K562 (cell line): Measurements from ENCODE around the gene BMS1.

Source experiments
- CBFB ChIP-seq: sonication (generic); formaldehyde crosslinking; IDR thresholded peaks from 2 replicates; pipeline ENCODE4 v1.4.0; 2020; ENCODE audit warnings: mild to moderate bottlenecking, missing genetic modification reagents
- KDM1A ChIP-seq, 2 experiments: fragments of 450-650 bp; IDR thresholded peaks; 2 replicates each; pipeline ENCODE4 v1.6.1; 2016; ENCODE audit warnings: mild to moderate bottlenecking in 2 of 2
- RBFOX2 ChIP-seq: fragments of 200-400 bp; formaldehyde crosslinking; IDR thresholded peaks from 2 replicates; pipeline ENCODE4 v1.6.1; 2017; ENCODE audit warnings: low read depth, mild to moderate bottlenecking, low read length, moderate library complexity
- REST ChIP-seq, 2 experiments: fragments of 450-650 bp; formaldehyde crosslinking in 1 of 2; IDR thresholded peaks; 2 replicates each; pipeline versions ENCODE4 v1.4.0 to v1.6.1; 2014 to 2020; ENCODE audit warnings: mild to moderate bottlenecking in 2 of 2, borderline replicate concordance in 1 of 2, low read depth in 1 of 2
- ZNF134 ChIP-seq: fragments of 250-450 bp; sonication (Bioruptor Pico); conservative IDR thresholded peaks from 2 replicates; pipeline ENCODE4 v1.4.0; 2020
- ZNF24 ChIP-seq: fragments of 450-650 bp; IDR thresholded peaks from 2 replicates; pipeline ENCODE4 v1.6.1; 2016
- TF ChIP-seq, protein P1 (sequence below), 3 experiments: IDR thresholded peaks in 2 of 3; conservative IDR thresholded peaks in 1 of 3; 2 replicates each; pipeline ENCODE4 v1.5.1; 2011 to 2012; ENCODE audit warnings: low read length in 3 of 3, mild to moderate bottlenecking in 3 of 3, control low read depth in 2 of 3, improper control_type of control experiment in 1 of 3, inconsistent platforms in 1 of 3, low read depth in 1 of 3, mixed read lengths in 1 of 3, moderate library complexity in 1 of 3; ENCODE audit not compliant: insufficient read depth in 2 of 3

DNA sequence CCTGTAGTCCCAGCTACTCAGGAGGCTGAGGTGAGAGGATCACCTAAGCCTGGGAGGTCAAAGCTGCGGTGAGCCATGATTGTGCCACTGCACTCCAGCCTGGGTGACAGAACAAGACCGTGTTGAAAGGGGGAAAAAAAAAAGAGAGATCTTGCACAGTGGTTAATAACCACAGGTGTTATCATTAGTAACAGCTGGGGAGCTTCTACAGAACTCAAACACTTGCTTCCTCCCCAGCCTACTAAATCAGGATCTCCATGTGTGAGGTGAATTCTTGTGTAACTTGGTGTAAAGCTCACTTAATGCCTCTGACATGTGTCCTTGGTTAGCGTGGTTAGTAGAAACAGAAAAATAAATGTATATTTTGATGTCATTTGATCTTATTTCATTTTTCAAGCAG is 43.9 kb upstream of the BMS1 start:
- TF ChIP-seq, protein P1, sequence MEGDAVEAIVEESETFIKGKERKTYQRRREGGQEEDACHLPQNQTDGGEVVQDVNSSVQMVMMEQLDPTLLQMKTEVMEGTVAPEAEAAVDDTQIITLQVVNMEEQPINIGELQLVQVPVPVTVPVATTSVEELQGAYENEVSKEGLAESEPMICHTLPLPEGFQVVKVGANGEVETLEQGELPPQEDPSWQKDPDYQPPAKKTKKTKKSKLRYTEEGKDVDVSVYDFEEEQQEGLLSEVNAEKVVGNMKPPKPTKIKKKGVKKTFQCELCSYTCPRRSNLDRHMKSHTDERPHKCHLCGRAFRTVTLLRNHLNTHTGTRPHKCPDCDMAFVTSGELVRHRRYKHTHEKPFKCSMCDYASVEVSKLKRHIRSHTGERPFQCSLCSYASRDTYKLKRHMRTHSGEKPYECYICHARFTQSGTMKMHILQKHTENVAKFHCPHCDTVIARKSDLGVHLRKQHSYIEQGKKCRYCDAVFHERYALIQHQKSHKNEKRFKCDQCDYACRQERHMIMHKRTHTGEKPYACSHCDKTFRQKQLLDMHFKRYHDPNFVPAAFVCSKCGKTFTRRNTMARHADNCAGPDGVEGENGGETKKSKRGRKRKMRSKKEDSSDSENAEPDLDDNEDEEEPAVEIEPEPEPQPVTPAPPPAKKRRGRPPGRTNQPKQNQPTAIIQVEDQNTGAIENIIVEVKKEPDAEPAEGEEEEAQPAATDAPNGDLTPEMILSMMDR (IDR thresholded peaks at IDR 0.05 in 2 of 3, conservative IDR thresholded peaks at IDR 0.05 in 1 of 3; ENCODE audit: insufficient read depth in 2 of 3, low read depth in 1 of 3, low read length in 3 of 3): no peak
- TF ChIP-seq ZNF134 (CRISPR knock-in tag) (no peak), RBFOX2 (no peak), CBFB (CRISPR knock-in tag) (no peak), ZNF24 (no peak), REST (IDR thresholded peaks at IDR 0.05; ENCODE audit: borderline replicate concordance) (no peak), REST (CRISPR knock-in tag; IDR thresholded peaks at IDR 0.05; ENCODE audit: low read depth) (no peak), KDM1A (IDR thresholded peaks at IDR 0.05) (no peak)
